ENCODE results near the gene FCN1.

DNA sequence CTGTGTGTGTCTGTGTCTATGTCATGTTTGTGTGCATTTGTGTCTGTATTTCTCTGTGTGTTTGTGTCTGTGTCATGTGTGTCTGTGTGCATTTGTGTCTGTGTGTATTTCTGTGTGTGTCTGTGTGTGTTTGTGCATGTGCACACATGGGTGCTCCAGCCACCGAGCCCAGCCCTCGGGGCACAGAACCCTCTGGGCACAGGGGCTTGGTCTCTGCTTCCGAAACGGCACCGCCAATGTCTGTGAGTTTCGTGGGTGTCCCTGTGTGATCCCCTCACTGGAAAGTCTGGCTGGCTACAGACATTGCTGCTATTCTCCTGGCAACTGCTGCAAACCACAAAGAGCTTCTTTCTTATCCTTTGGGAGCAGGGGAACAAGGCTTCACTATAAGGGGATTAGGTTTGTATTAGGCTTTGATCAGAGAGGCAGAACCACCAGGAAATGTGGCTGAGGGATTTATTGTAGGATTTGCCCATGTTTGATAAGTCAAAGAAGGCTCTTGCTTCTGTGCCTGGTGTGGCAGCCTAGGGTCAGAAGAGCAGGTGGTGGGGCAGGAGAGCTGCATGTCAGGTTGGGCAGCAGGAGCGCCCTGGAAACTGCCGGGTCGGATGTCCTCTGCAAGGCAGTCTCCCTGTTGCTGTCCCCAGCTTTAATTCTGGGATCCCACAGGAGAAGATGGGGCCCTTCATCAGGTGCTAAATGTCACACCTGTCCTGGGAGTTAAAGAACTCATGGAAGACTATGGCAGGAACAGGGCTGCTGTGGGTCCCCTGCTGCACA lies 39.6 kb upstream of the FCN1 start:
- TF ChIP-seq SUZ12 (IDR thresholded peaks at IDR 0.05; ENCODE audit: low read length), result no peak
- no peak for TF ChIP-seq NRF1 (IDR thresholded peaks at IDR 0.05; ENCODE audit: low read depth, low read length)
- no peak for TF ChIP-seq POLR2A (IDR thresholded peaks at IDR 0.05; ENCODE audit: control extremely low read depth in 1 of 2, low read depth in 2 of 2, low read length in 2 of 2)
- no peak for TF ChIP-seq GABPA (IDR thresholded peaks at IDR 0.05; ENCODE audit: borderline replicate concordance, insufficient read depth, low read length)
- TF ChIP-seq CTCF (IDR thresholded peaks at IDR 0.05; ENCODE audit: control extremely low read depth in 1 of 3, insufficient read depth in 1 of 3, low read depth in 1 of 3, low read length in 3 of 3), result no peak
- TF ChIP-seq SIN3A (conservative IDR thresholded peaks at IDR 0.05 in 1 of 2, IDR thresholded peaks at IDR 0.05 in 1 of 2; ENCODE audit: low read depth in 1 of 2, low read length in 2 of 2), result no peak
- TF ChIP-seq JUND (IDR thresholded peaks at IDR 0.05; ENCODE audit: low read length), result no peak

Measured in H1 (cell line).